Astrocyte (in vitro differentiated cells and primary cell): ENCODE data around the gene CCDC3. TPM values are rescaled to one million over a fixed set of nuclear protein-coding genes. Genes with fewer than 3 reads are reported as not detected.

Source experiments
- DNase-seq: peaks from one replicate; pipeline ENCODE4 v3.0.0-alpha.2; 2010; ENCODE audit warnings: low read depth
- FAIRE-seq: peaks from 2 replicates; lab custom pipeline; 2011; peaks lifted over from hg19 to GRCh38; lab: Jason Lieb, UNC
- H2AFZ ChIP-seq: 2 replicates; pipeline ENCODE4 v1.6.0; 2012; ENCODE audit warnings: low read depth, low read length, inconsistent platforms
- H3K27ac ChIP-seq: 2 replicates; pipeline ENCODE4 v1.5.1; 2011; ENCODE audit warnings: low read depth, low read length, inconsistent platforms
- H3K27me3 ChIP-seq: 2 replicates; pipeline ENCODE4 v1.6.0; 2011; ENCODE audit warnings: low read length, inconsistent platforms; ENCODE audit not compliant: insufficient read depth
- H3K36me3 ChIP-seq: 2 replicates; pipeline ENCODE4 v1.5.1; 2011; ENCODE audit warnings: low read length, inconsistent platforms; ENCODE audit not compliant: insufficient read depth
- H3K4me1 ChIP-seq: 2 replicates; pipeline ENCODE4 v1.5.1; 2011; ENCODE audit warnings: low read length, inconsistent platforms; ENCODE audit not compliant: insufficient read depth
- H3K4me2 ChIP-seq: 2 replicates; pipeline ENCODE4 v1.6.0; 2012; ENCODE audit warnings: low read length, inconsistent platforms
- H3K4me3 ChIP-seq: 2 replicates; pipeline ENCODE4 v1.5.1; 2011; ENCODE audit warnings: low read depth, mild to moderate bottlenecking, low read length, inconsistent platforms; ENCODE audit not compliant: insufficient read depth
- H3K79me2 ChIP-seq: 2 replicates; pipeline ENCODE4 v1.6.0; 2012; ENCODE audit warnings: mild to moderate bottlenecking, low read length, inconsistent platforms; ENCODE audit not compliant: insufficient read depth
- H3K9ac ChIP-seq: 2 replicates; pipeline ENCODE4 v1.6.0; 2012; ENCODE audit warnings: mild to moderate bottlenecking, low read length, inconsistent platforms
- H3K9me3 ChIP-seq: 2 replicates; pipeline ENCODE4 v1.5.1; 2012; ENCODE audit warnings: low read depth, mild to moderate bottlenecking, low read length, inconsistent platforms; ENCODE audit not compliant: insufficient read depth
- H4K20me1 ChIP-seq: 2 replicates; pipeline ENCODE4 v1.6.0; 2012; ENCODE audit warnings: low read length, inconsistent platforms; ENCODE audit not compliant: insufficient read depth
- H3K27ac Mint-ChIP-seq: one replicate; pipeline ENCODE4 v1.8.0; 2021; ENCODE audit warnings: mild to moderate bottlenecking, mixed read lengths; ENCODE audit not compliant: unreplicated experiment
- H3K27me3 Mint-ChIP-seq: one replicate; pipeline ENCODE4 v1.8.0; 2021; ENCODE audit warnings: low read depth, mixed read lengths; ENCODE audit not compliant: unreplicated experiment
- H3K36me3 Mint-ChIP-seq: one replicate; pipeline ENCODE4 v1.8.0; 2021; ENCODE audit warnings: low read depth, mixed read lengths; ENCODE audit not compliant: unreplicated experiment
- H3K4me1 Mint-ChIP-seq: one replicate; pipeline ENCODE4 v1.8.0; 2021; ENCODE audit warnings: low read depth, mixed read lengths; ENCODE audit not compliant: unreplicated experiment
- H3K4me3 Mint-ChIP-seq: one replicate; pipeline ENCODE4 v1.8.0; 2021; ENCODE audit warnings: mild to moderate bottlenecking, moderate library complexity, mixed read lengths; ENCODE audit not compliant: unreplicated experiment
- H3K9me3 Mint-ChIP-seq: one replicate; pipeline ENCODE4 v1.8.0; 2021; ENCODE audit warnings: mild to moderate bottlenecking, mixed read lengths; ENCODE audit not compliant: unreplicated experiment
- CTCF ChIP-seq: IDR thresholded peaks from 2 replicates; pipeline ENCODE4 v1.5.1; 2011; ENCODE audit warnings: low read depth, mild to moderate bottlenecking, inconsistent platforms, low read length, moderate library complexity; ENCODE audit not compliant: insufficient read depth
- EZH2 ChIP-seq: IDR thresholded peaks from 2 replicates; pipeline ENCODE4 v1.6.1; 2012; ENCODE audit warnings: mild to moderate bottlenecking, low read length, inconsistent platforms; ENCODE audit not compliant: insufficient read depth
- total RNA-seq: library from RNA; stranded (reverse); gene quantifications from 2 replicates; pipeline ENCODE4 v1.2.1, GENCODE V29; 2021

Gene CCDC3
- total RNA-seq, 1 donor from 2014 or later, result 25.8 TPM

GRCh38 chr10:13001887-13002212, 337 bp upstream of the CCDC3 start:
- H3K9me3 Mint-ChIP-seq, result peaks cover 8% of the 10 kb centered on the region
- H3K27ac Mint-ChIP-seq, result no peak overlapping the region
- Histone ChIP-seq H2AFZ (no peak overlapping the region), H3K9me3 (no peaks in the 10 kb centered on the region), H3K4me2 (peak overlapping the region; percentile 84), H3K4me1 (peaks cover 2% of the 10 kb centered on the region), H3K4me3 (peak overlapping the region; percentile 54), H4K20me1 (peaks cover 8% of the 10 kb centered on the region), H3K9ac (no peak overlapping the region), H3K27ac (no peak overlapping the region), H3K27me3 (peaks cover 26% of the 10 kb centered on the region), H3K36me3 (no peaks in the 10 kb centered on the region), H3K79me2 (no peaks in the 10 kb centered on the region)
- H3K27me3 Mint-ChIP-seq, result peaks cover 54% of the 10 kb centered on the region
- H3K4me3 Mint-ChIP-seq, result peak overlapping the region; percentile 81
- peaks cover 13% of the 10 kb centered on the region for H3K4me1 Mint-ChIP-seq
- FAIRE-seq (no peak), DNase-seq (no peak)
- TF ChIP-seq EZH2 (no peak), CTCF (no peak)
- peaks cover 7% of the 10 kb centered on the region for H3K36me3 Mint-ChIP-seq

- H3K9me3 ChIP-seq, result no peaks in the 10 kb centered on the region
- no peaks in the 10 kb centered on the region for H3K79me2 ChIP-seq
- H3K27me3 ChIP-seq, result peaks cover 26% of the 10 kb centered on the region
- peak overlapping the region; percentile 64 for H3K27ac Mint-ChIP-seq
- no peak overlapping the region for H2AFZ ChIP-seq
- peaks cover 9% of the 10 kb centered on the region for H3K4me1 ChIP-seq
- no peak for TF ChIP-seq EZH2
- no peak for TF ChIP-seq CTCF
- no peaks in the 10 kb centered on the region for H3K36me3 ChIP-seq
- peaks cover 8% of the 10 kb centered on the region for H4K20me1 ChIP-seq
- peaks cover 14% of the 10 kb centered on the region for H3K4me1 Mint-ChIP-seq
- H3K27ac ChIP-seq, result no peak overlapping the region
- FAIRE-seq (no peak), DNase-seq (no peak)
- H3K4me3 Mint-ChIP-seq, result peak overlapping the region; percentile 84
- peak overlapping the region; percentile 61 for H3K9ac ChIP-seq
- peak overlapping the region; percentile 57 for H3K4me3 ChIP-seq
- H3K36me3 Mint-ChIP-seq, result peaks cover 12% of the 10 kb centered on the region
- peak overlapping the region; percentile 84 for H3K4me2 ChIP-seq
- H3K27me3 Mint-ChIP-seq, result peaks cover 40% of the 10 kb centered on the region
- H3K9me3 Mint-ChIP-seq, result peaks cover 3% of the 10 kb centered on the region
These were observed 1.1 kb downstream of the CCDC3 start for GRCh38 chr10:13000431-13000830.

- Histone ChIP-seq H3K27me3 (peaks cover 26% of the 10 kb centered on the region), H3K4me1 (peaks cover 12% of the 10 kb centered on the region), H3K4me2 (peak overlapping the region; percentile 84), H3K9me3 (no peaks in the 10 kb centered on the region), H2AFZ (no peak overlapping the region), H3K9ac (peak overlapping the region; percentile 61), H3K36me3 (no peaks in the 10 kb centered on the region), H4K20me1 (peaks cover 8% of the 10 kb centered on the region), H3K27ac (no peak overlapping the region), H3K4me3 (peak overlapping the region; percentile 57), H3K79me2 (no peaks in the 10 kb centered on the region)
- peak overlapping the region; percentile 84 for H3K4me3 Mint-ChIP-seq
- no peak overlapping the region for H3K27ac Mint-ChIP-seq
- TF ChIP-seq EZH2, result no peak
- no peak for TF ChIP-seq CTCF
- H3K36me3 Mint-ChIP-seq, result peaks cover 12% of the 10 kb centered on the region
- no peak for FAIRE-seq
- peaks cover 36% of the 10 kb centered on the region for H3K27me3 Mint-ChIP-seq
- DNase-seq, result no peak
- peaks cover 1% of the 10 kb centered on the region for H3K9me3 Mint-ChIP-seq
- peaks cover 14% of the 10 kb centered on the region for H3K4me1 Mint-ChIP-seq
These were observed 1.7 kb downstream of the CCDC3 start for GRCh38 chr10:12999849-13000248.
